Muscle of leg (tissue), 11 donors: Measurements from ENCODE around the gene ZFP64. TPM values are rescaled to one million over a fixed set of nuclear protein-coding genes. Genes with fewer than 3 reads are reported as not detected.

Experiments
- DNase-seq: peaks from one replicate; pipeline ENCODE4 v3.0.0; 2013
- H3K27ac ChIP-seq: one replicate; pipeline ENCODE4 v1.5.1; 2013; ENCODE audit warnings: mild to moderate bottlenecking, low read length, control low read depth
- H3K27me3 ChIP-seq: one replicate; pipeline ENCODE4 v1.6.1; 2013; ENCODE audit warnings: low read length; ENCODE audit not compliant: control insufficient read depth, insufficient read depth
- H3K36me3 ChIP-seq: one replicate; pipeline ENCODE4 v1.6.1; 2013; ENCODE audit warnings: low read length; ENCODE audit not compliant: control insufficient read depth, insufficient read depth
- H3K4me1 ChIP-seq: one replicate; pipeline ENCODE4 v1.6.1; 2013; ENCODE audit warnings: low read length; ENCODE audit not compliant: control insufficient read depth, insufficient read depth
- H3K4me3 ChIP-seq: one replicate; pipeline ENCODE4 v1.5.1; 2013; ENCODE audit warnings: low read length, control low read depth
- H3K9me3 ChIP-seq: replicated peaks from 2 replicates; pipeline ENCODE4 v1.6.1; 2013; ENCODE audit warnings: low read depth, low read length; ENCODE audit not compliant: control insufficient read depth
- WGBS: methylation state at CpG from one replicate; pipeline ENCODE4 v1.1.5; 2013; ENCODE audit warnings: missing lambda C conversion rate; ENCODE audit not compliant: insufficient coverage; 5-methylcytosine and 5-hydroxymethylcytosine counted together
- polyA plus RNA-seq, 8 donors: library from polyadenylated mRNA; unstranded; fragments of 120-200 nt; gene quantifications; one replicate each; pipeline versions ENCODE4 v1.2.1 to v1.2.3, GENCODE V29; 2013; ENCODE audit warnings: inconsistent platforms in 1 of 8, low replicate concordance in 1 of 8; ENCODE audit not compliant: insufficient read length in 8 of 8, insufficient read depth in 1 of 8
- total RNA-seq: library from RNA; stranded (reverse); fragments of 120-200 nt; gene quantifications from one replicate; pipeline ENCODE4 v1.2.4, GENCODE V29; 2013

ZFP64 gene
- total and polyA plus RNA-seq, 9 donors = 10.0 to 15.3 (median 13.5) TPM

DNA sequence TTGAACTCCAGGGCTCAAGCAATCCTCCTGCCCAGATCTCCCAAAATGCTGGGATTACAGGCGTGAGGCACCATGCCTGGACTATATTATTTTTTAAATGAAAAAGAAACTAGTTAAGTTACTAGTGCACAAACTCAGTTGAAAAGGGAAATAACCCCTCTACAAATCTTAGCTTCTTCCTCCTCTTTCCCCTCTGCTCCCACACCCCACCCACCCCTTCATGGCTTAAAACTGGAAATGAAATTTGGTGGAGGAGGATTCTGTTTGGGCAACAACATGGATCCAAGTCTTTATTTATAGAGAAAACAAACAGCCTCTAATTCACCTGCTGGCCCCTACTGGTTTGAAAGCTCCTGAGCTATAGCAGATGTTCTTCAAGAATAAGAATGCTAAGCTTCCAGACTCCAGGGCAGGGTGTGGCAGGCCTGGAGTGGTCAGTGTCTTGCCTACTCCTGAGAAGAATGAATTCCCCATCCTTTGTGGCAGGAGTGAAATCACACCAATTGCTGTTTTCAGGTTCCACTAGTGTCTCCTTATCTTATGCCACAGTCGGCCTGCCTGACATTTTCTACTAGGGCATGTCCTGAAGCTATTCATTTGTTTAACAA lies 73.5 kb downstream of the ZFP64 start:
- WGBS = no CpG with 5 or more reads among the region's 2 CpGs
- H3K27me3 ChIP-seq = no peaks in the 10 kb centered on the region
- H3K9me3 ChIP-seq = peaks cover 3% of the 10 kb centered on the region
- H3K4me1 ChIP-seq = no peaks in the 10 kb centered on the region
- H3K4me3 ChIP-seq = no peak overlapping the region
- no peak for DNase-seq
- H3K36me3 ChIP-seq = no peaks in the 10 kb centered on the region
- no peak overlapping the region for H3K27ac ChIP-seq

DNA sequence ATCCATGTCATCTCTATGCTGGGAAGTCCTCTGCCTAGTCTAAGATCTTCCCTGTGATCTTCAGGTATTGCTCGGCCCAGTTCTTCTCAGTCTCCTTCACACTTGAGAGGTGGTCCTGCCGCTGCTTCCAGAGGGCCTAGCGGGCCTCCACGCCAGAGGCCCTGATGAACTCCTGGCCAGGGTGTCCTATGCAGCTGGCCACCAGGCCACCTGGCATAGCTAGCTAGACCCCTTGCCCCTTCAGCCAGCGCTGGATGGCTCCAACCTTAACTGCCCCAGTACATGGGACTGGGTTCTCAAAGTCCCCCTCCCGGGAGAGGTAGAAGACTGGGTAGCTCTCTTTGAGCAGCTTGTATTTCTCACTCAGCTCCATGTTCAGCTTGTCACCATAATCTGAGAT lies 81.1 kb downstream of the ZFP64 start:
- 98% methylated on average over 5 of the region's 6 CpGs for WGBS

DNA sequence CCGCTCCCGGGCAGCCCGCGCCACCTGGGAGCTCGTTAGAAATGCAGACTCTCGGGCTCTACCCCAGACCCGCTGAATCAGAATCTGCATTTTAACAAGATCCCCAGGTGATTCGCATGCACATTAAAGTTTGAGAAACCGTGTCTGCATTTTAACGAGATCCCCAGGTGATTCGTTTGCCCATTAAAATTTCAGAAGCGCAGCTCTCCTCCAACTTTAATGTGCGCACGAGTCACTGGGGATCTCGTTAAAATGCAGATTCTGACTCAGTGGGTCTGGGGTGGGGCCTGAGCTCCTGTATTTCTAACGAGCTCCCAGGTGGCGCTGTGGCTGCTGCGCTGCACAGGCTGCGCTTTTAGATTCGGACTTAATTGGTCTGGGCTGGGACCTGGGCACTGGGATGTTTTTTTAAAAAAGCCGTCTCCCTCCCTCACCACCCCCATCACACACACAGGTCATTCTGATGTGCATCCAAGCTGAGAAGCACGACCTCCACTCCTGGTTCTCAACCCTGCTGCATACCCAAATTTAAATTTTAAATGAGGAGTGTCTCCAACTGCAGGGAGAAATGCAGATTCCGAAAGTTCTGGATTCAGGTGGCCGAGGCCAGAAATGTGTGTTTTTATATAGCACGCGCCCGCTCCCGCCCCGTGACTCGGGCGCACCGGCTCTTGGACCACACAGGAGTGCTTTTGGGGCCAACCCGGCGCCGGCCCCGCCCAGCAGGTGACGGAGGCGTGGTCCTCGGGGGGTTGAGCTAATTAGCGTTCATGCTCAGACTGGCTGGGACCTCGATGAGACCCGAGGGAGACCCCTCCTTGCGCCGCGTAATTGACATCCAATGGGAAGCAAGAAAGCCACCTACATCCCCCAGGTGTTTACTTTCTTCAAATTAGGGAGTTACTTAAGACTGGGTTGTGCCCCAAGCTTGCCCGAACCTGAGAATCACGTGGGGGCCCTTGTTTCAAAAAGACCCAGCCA lies 85.8 kb downstream of the ZFP64 start:
- H3K36me3 ChIP-seq = no peaks in the 10 kb centered on the region
- H3K4me3 ChIP-seq = peak overlapping the region; percentile 53
- DNase-seq = peak; percentile 33
- H3K4me1 ChIP-seq = peaks cover 23% of the 10 kb centered on the region
- H3K27me3 ChIP-seq = peaks cover 43% of the 10 kb centered on the region
- under 1% methylated on average over 37 of the region's 47 CpGs for WGBS
- H3K9me3 ChIP-seq = no peaks in the 10 kb centered on the region
- no peak overlapping the region for H3K27ac ChIP-seq

More for the DNA sequence above, 81.1 kb downstream of the ZFP64 start:
- H3K27me3 ChIP-seq = peaks cover 13% of the 10 kb centered on the region
- H3K27ac ChIP-seq = no peak overlapping the region
- no peaks in the 10 kb centered on the region for H3K9me3 ChIP-seq
- no peaks in the 10 kb centered on the region for H3K36me3 ChIP-seq
- DNase-seq = no peak
- no peak overlapping the region for H3K4me3 ChIP-seq
- peaks cover 6% of the 10 kb centered on the region for H3K4me1 ChIP-seq

DNA sequence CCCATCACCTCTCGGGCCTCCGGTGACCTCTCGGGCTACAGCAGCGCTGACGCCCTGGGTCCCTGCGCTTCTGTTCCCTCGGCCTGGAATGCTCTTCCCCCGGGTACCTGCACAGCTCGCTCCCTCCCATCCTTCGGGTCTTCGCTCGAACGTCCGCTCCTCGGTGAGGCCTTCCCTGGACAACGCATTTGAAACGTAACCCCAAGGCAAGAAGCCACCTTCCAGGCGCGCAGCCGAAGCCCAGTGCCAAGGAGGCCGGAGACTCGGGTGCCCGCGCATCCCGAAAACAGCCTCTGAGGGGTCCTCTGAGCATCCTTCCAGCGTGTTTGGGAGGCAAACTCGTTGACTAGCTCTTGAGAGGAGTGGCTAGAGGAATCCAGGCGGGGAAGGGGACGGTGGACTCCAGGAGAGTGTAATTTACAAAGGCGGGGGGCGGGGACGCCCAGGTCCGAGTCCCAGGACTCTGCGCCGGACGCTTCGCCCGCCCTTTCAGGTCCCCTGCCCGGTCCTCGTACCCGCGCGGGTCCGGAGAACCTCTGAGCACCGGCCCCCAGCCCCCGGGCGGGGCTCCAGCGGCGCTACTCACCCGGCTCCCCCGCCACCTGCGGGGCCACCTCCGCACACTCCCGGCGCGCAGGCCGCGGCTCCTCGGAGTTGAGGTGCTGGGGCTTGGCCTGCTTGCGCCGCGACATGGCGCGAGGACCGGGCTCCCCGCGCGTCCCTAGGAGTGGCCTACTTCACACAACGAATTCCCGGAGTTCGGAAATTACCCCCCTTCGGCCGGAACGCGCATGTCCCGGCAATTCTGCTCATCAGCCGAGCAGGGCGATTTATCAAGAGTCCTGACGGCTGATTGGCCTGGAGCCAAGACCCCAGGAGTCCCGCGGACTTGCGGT lies 86.8 kb downstream of the ZFP64 start:
- Histone ChIP-seq H3K27me3 (peaks cover 43% of the 10 kb centered on the region), H3K4me1 (peaks cover 23% of the 10 kb centered on the region), H3K27ac (no peak overlapping the region), H3K36me3 (no peaks in the 10 kb centered on the region), H3K4me3 (peak overlapping the region; percentile 53), H3K9me3 (no peaks in the 10 kb centered on the region)
- DNase-seq = peak; percentile 64
- WGBS = under 1% methylated on average over 77 of the region's 82 CpGs

DNA sequence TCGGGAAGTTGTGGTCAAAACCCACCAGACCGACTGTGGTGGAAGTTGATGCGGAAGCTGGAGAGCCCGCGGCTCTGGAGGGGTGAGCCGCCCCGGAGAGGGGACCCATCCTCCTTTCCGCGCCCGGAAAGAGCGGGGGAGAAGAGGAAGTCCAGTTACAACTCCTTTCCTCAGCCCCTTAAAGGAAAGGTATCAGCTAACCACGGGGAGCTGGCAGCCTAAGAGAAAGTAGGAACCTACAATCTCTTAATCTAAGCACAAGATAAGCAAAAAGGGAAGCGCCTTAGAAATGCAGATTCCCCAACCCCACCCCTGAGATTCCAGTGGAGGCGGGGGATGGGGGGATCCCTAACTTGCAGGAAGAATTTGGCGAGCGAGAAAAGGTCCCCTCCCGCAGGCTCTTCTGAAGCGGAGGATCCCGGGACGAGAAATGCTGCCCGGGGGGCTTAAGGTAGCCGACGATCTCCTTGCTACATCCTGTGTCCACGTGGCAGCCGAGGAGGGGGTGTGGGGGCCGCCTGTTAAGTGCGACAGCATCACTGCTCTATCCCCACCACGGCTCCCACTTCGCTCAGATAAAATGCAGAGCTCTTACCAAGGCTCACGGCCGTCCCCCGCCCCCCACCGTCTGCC lies 87.5 kb downstream of the ZFP64 start:
- H3K36me3 ChIP-seq = no peaks in the 10 kb centered on the region
- no peaks in the 10 kb centered on the region for H3K9me3 ChIP-seq
- DNase-seq = peak; percentile 53
- under 1% methylated on average over 20 of the region's 33 CpGs for WGBS
- peaks cover 23% of the 10 kb centered on the region for H3K4me1 ChIP-seq
- peaks cover 43% of the 10 kb centered on the region for H3K27me3 ChIP-seq
- peak overlapping the region; percentile 53 for H3K4me3 ChIP-seq
- H3K27ac ChIP-seq = no peak overlapping the region

DNA sequence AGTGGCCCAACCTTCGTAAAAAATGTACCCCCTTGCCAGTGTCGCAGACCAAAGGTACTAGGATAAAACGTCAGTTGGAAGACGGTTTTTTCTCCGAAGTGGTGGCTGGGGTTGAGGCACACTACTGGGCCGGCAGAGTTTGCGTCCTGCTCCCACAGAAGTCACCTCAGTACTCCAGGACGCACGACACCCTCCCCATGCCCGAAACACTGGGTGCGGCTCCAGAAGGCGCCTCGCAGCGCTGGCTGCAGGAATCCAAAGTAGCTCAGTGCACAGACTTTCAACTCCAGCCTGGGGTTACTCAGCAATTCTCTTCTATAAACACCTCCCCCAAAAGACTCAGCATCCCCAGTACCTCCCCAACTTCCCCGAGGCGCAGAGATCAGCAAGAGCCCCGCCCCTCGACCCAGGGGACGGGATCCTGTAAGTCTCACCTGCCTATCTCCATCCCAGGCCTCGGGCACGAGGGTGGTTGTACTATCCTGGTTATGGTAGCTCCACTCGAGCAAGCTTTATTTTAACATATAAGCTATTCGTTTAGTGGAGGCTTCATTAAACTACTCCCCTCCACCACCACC lies 88.2 kb downstream of the ZFP64 start:
- WGBS = 14% methylated on average over 14 of the region's 23 CpGs
- H3K27ac ChIP-seq = no peak overlapping the region
- H3K4me1 ChIP-seq = peaks cover 23% of the 10 kb centered on the region
- peak overlapping the region; percentile 53 for H3K4me3 ChIP-seq
- H3K9me3 ChIP-seq = no peaks in the 10 kb centered on the region
- peaks cover 43% of the 10 kb centered on the region for H3K27me3 ChIP-seq
- H3K36me3 ChIP-seq = no peaks in the 10 kb centered on the region
- peak; percentile 48 for DNase-seq

DNA sequence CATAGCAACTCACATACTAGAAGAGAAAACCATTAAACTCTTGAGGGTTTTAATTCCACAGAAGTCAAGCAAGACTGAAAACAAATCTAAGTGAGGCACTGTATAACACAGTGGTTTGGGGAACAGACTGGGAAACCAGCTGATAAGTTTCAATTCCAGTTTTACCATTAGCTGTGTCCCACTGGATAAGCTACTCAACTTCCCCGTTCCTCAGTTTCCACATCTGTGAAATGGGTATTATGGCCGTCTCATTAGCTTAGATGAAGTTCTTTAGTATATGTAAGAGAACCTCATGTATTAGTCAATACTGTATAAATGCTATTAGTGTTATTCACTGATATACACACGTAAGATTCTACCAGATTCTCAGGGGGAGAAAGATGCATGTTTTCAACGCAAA lies 89.0 kb downstream of the ZFP64 start:
- Histone ChIP-seq H3K36me3 (no peaks in the 10 kb centered on the region), H3K27ac (no peak overlapping the region), H3K9me3 (no peaks in the 10 kb centered on the region), H3K4me1 (peaks cover 23% of the 10 kb centered on the region), H3K4me3 (no peak overlapping the region), H3K27me3 (peaks cover 43% of the 10 kb centered on the region)
- 100% methylated on average over 1 of the region's 4 CpGs for WGBS
- DNase-seq = no peak

DNA sequence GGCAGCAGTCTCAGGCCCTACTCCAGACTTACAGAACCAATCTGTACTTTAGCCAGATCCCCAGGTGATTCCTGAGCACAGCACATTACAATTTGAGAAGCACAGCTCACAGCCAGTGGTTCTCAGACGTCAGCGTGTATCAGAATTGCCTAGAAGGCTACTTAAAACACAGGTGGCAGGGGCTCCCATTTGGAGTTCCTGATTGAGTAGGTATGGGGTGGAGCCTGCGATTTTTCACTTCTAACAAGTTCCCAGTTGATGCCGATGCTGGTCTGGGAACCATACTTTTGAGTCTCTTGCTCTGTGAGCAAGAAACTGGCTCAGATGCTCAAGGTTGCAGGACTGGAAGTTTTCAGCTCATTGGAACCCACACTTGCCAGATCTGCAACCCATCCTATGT lies 89.5 kb downstream of the ZFP64 start:
- DNase-seq = no peak
- H3K27me3 ChIP-seq = peaks cover 43% of the 10 kb centered on the region
- WGBS = 39% methylated on average over 2 of the region's 4 CpGs

More for the DNA sequence above, 89.5 kb downstream of the ZFP64 start:
- Histone ChIP-seq H3K27ac (no peak overlapping the region), H3K9me3 (no peaks in the 10 kb centered on the region), H3K4me3 (no peak overlapping the region), H3K4me1 (peaks cover 23% of the 10 kb centered on the region), H3K36me3 (peaks cover 1% of the 10 kb centered on the region)
